Measurements from ENCODE around the gene CBX1. TPM values are rescaled to one million over a fixed set of nuclear protein-coding genes. Genes with fewer than 3 reads are reported as not detected.

The CBX1 gene
- total and polyA plus RNA-seq, 2 of the 8 experiments (the other 6 are each of a cell fraction or from before 2014, with no cell fraction given), result 38.7 to 173 TPM

- Histone ChIP-seq H3K4ac (replicated peaks; ENCODE audit: insufficient read length, low read depth, low read length) (no peak overlapping the region), H4K8ac (ENCODE audit: extremely low read depth, insufficient read depth, low read length) (no peak overlapping the region)
- no peak for TF ChIP-seq CHD2 (IDR thresholded peaks at IDR 0.05; ENCODE audit: low read length)
- TF ChIP-seq RNF2 (IDR thresholded peaks at IDR 0.05; ENCODE audit: borderline replicate concordance, low read depth, low read length, missing control alignments, poor library complexity, severe bottlenecking), result no peak
- no peak for TF ChIP-seq BCL11A (IDR thresholded peaks at IDR 0.05; ENCODE audit: low read depth in 2 of 2, low read length in 2 of 2)
- TF ChIP-seq HDAC6 (IDR thresholded peaks at IDR 0.05; ENCODE audit: low read depth, low read length), result no peak
- TF ChIP-seq ATF3 (IDR thresholded peaks at IDR 0.05; ENCODE audit: insufficient read depth, low read depth, low read length), result no peak
- no peak for TF ChIP-seq GTF2F1 (IDR thresholded peaks at IDR 0.05; ENCODE audit: borderline replicate concordance, low read depth, low read length)
- TF ChIP-seq TCF12 (IDR thresholded peaks at IDR 0.05; ENCODE audit: low read depth, low read length), result no peak
- TF ChIP-seq EP300 (IDR thresholded peaks at IDR 0.05; ENCODE audit: borderline replicate concordance in 1 of 2, low read depth in 2 of 2, low read length in 2 of 2), result no peak
- TF ChIP-seq SAP30 (IDR thresholded peaks at IDR 0.05; ENCODE audit: insufficient read depth, insufficient replicate concordance, low read length), result no peak
- TF ChIP-seq SIRT6 (IDR thresholded peaks at IDR 0.05; ENCODE audit: low read length), result no peak
- TF ChIP-seq BRCA1 (IDR thresholded peaks at IDR 0.05; ENCODE audit: low read depth, low read length), result no peak
- no peak for TF ChIP-seq RFX5 (IDR thresholded peaks at IDR 0.05; ENCODE audit: borderline replicate concordance, low read depth, low read length)
- no peak for TF ChIP-seq GABPA (IDR thresholded peaks at IDR 0.05; ENCODE audit: borderline replicate concordance, insufficient read depth, low read length)
- no peak for TF ChIP-seq JUND (IDR thresholded peaks at IDR 0.05; ENCODE audit: low read length)
Measured at GRCh38 chr17:48126532-48126850, 25.2 kb upstream of the CBX1 start.

More at GRCh38 chr17:48126532-48126850, 25.2 kb upstream of the CBX1 start:
- H3K27me3 ChIP-seq (replicated peaks in 1 of 4; ENCODE audit: control insufficient read depth in 3 of 4, extremely low read depth in 1 of 4, insufficient read depth in 3 of 4, low read length in 3 of 4), result no peaks in the 10 kb centered on the region
- no peaks in the 10 kb centered on the region for H3K4me1 ChIP-seq (replicated peaks in 1 of 4; ENCODE audit: control insufficient read depth in 3 of 4, insufficient read depth in 4 of 4, low read length in 3 of 4)
- no peak overlapping the region for H2BK120ac ChIP-seq (replicated peaks; ENCODE audit: low read depth, low read length)
- no peaks in the 10 kb centered on the region for H4K20me1 ChIP-seq (replicated peaks in 1 of 2; ENCODE audit: control insufficient read depth in 1 of 2, insufficient read depth in 2 of 2, low read length in 2 of 2)
- H4K5ac ChIP-seq (ENCODE audit: insufficient read length, low read depth, low read length), result no peak overlapping the region
- H3K9ac ChIP-seq (replicated peaks in 1 of 4; ENCODE audit: extremely low read depth in 1 of 4, low read depth in 3 of 4, low read length in 3 of 4), result no peak overlapping the region
- H2BK12ac ChIP-seq (ENCODE audit: low read depth, low read length), result no peak overlapping the region
- H3K36me3 ChIP-seq (ENCODE audit: control insufficient read depth in 2 of 4, insufficient read depth in 4 of 4, low read length in 3 of 4), result peaks cover under 1 to 9% (median 8%) of the 10 kb centered on the region in 4 experiments; a peak in 5 of 8 replicates
- ChIA-PET CTCF (ENCODE audit: partially characterized antibody) (interaction anchor here (0.5 to 6.5 kb wide), 7 partner anchors 12 to 100 kb away, joined by 3 to 53 read pairs (median 6); partner anchors contain the start of gene SNX11), POLR2A (ENCODE audit: partially characterized antibody) (interaction anchor here (1.0 to 2.2 kb wide), 3 partner anchors 18 to 72 kb away, joined by 3 to 9 read pairs (median 3); partner anchors contain the start of gene CBX1)
- H2AFZ ChIP-seq (ENCODE audit: low read length), result no peak overlapping the region
- H3K14ac ChIP-seq (ENCODE audit: insufficient read length), result no peak overlapping the region
- H3K79me2 ChIP-seq (ENCODE audit: control insufficient read depth in 1 of 2, insufficient read depth in 2 of 2, low read length in 2 of 2), result no peaks in the 10 kb centered on the region
- no peak overlapping the region for H4K91ac ChIP-seq (replicated peaks; ENCODE audit: insufficient read length, low read length)
- H3K9me3 ChIP-seq (ENCODE audit: insufficient read depth in 2 of 2, low read depth in 1 of 2, low read length in 1 of 2), result no peaks in the 10 kb centered on the region
- no peak overlapping the region for H3K4me2 ChIP-seq (ENCODE audit: insufficient read depth in 1 of 2, low read depth in 2 of 2, low read length in 2 of 2)
- H3K23ac ChIP-seq (ENCODE audit: insufficient read length), result no peak overlapping the region
- no peaks in the 10 kb centered on the region for H3K79me1 ChIP-seq (ENCODE audit: low read depth, low read length)
- no peak overlapping the region for H3K18ac ChIP-seq (ENCODE audit: extremely low read depth, low read length)
- DNase-seq (ENCODE audit: low read depth in 1 of 2, low spot score in 2 of 2), result no peak
- WGBS, 2 experiments (ENCODE audit: extremely low coverage in 1 of 2, insufficient coverage in 1 of 2, insufficient read length in 1 of 2, insufficient replicate concordance in 2 of 2, low coverage in 1 of 2, low lambda C conversion rate in 2 of 2, missing lambda C conversion rate in 1 of 2), result 91% methylated on average over 7 of the region's 7 CpGs; no CpG with 5 or more reads in 1 of the 2 experiments
- H3K4me3 ChIP-seq (ENCODE audit: extremely low read depth in 1 of 4, insufficient read depth in 2 of 4, low read depth in 3 of 4, low read length in 4 of 4), result no peak overlapping the region
- no peak overlapping the region for H2AK5ac ChIP-seq (ENCODE audit: low read depth, low read length)
- no peak overlapping the region for H3K27ac ChIP-seq (ENCODE audit: low read depth, low read length)
- no peak overlapping the region for H2BK5ac ChIP-seq (ENCODE audit: low read depth, low read length)
- no peak overlapping the region for H3K56ac ChIP-seq (replicated peaks; ENCODE audit: insufficient read length, low read depth, low read length)
- no peak overlapping the region for H2BK20ac ChIP-seq (ENCODE audit: low read length)
- no peak overlapping the region for H2BK15ac ChIP-seq (ENCODE audit: low read length)
- H3K23me2 ChIP-seq (ENCODE audit: low read depth, low read length), result no peaks in the 10 kb centered on the region
- FAIRE-seq, result no peak
